Measurements from ENCODE around the gene ALKBH4.
"Not testable (repeated sequence)": the region's sequence is repeated elsewhere in the genome, so short reads cannot be mapped to it uniquely, and the experiment has no call there.

GRCh38 chr7:102497308-102497707 is 32.6 kb upstream of the ALKBH4 start:
- not testable (repeated sequence) for TF ChIP-seq CTCF (IDR thresholded peaks at IDR 0.05; ENCODE audit: low read depth, low read length); POLR2A (IDR thresholded peaks at IDR 0.05; ENCODE audit: extremely low read depth, insufficient read length); MYC (IDR thresholded peaks at IDR 0.05; ENCODE audit: low read depth, low read length)
- TF ChIP-seq, protein P1, sequence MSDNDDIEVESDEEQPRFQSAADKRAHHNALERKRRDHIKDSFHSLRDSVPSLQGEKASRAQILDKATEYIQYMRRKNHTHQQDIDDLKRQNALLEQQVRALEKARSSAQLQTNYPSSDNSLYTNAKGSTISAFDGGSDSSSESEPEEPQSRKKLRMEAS (IDR thresholded peaks at IDR 0.05; ENCODE audit: low read depth, low read length), result not testable (repeated sequence)
